Subcutaneous adipose tissue (tissue), 4 donors: ENCODE data around the gene MAGEB4. TPM values are rescaled to one million over a fixed set of nuclear protein-coding genes. Genes with fewer than 3 reads are reported as not detected.

ENCODE experiments used
- CTCF ChIP-seq: fragments of 450-650 bp; IDR thresholded peaks from one replicate; pipeline ENCODE4 v1.5.1; 2016; ENCODE audit warnings: low read depth, mild to moderate bottlenecking, control low read depth, antibody characterized with exemption, moderate library complexity
- total RNA-seq, 4 donors: library from RNA; depleted of rRNA; stranded (reverse); fragments of >200 nt; gene quantifications; one replicate each; pipeline ENCODE4 v1.1.0, GENCODE V29; 2016

The MAGEB4 gene
- not detected for total RNA-seq

GRCh38 chrX:30241724-30242415, at the start of gene MAGEB4:
Gene MAGEB4, plus strand, starts transcription at chrX:30242000. Its CDS starts 136 bp downstream, at chrX:30242136.
- TF ChIP-seq CTCF = no peak

- no peak for TF ChIP-seq CTCF
Observed at GRCh38 chrX:30196322-30196721, 45.5 kb upstream of the MAGEB4 start.

GRCh38 chrX:30212172-30212571, 29.6 kb upstream of the MAGEB4 start:
- no peak for TF ChIP-seq CTCF

GRCh38 chrX:30215357-30215843, 26.4 kb upstream of the MAGEB4 start, which contains the start of gene MAGEB2:
Gene MAGEB2, plus strand, starts transcription at chrX:30215563. Its CDS starts 3,018 bp downstream, at chrX:30218581.
- TF ChIP-seq CTCF = no peak

- TF ChIP-seq CTCF = no peak
Observed at GRCh38 chrX:30217465-30217864, 24.3 kb upstream of the MAGEB4 start.

- no peak for TF ChIP-seq CTCF
Observed at GRCh38 chrX:30219372-30219771, 22.4 kb upstream of the MAGEB4 start.

GRCh38 chrX:30220661-30221060, 21.1 kb upstream of the MAGEB4 start:
- no peak for TF ChIP-seq CTCF
